K562 (cell line): ENCODE measurements around the gene GSDME. TPM values are rescaled to one million over a fixed set of nuclear protein-coding genes. Genes with fewer than 3 reads are reported as not detected.

Experiments
- ATAC-seq: fragments of 200-7000 bp; cut with Tn5 transposase; 3 replicates; pipeline ENCODE4 v1.9.1; 2020; ENCODE audit warnings: moderate library complexity
- BruUV-seq: library from RNA; stranded (reverse); fragments of 400-500 nt; replicated peaks from 2 replicates; lab custom pipeline; 2021; lab: Mats Ljungman, UMichigan
- CTCF ChIA-PET: fragments of 300-600 bp; formaldehyde crosslinking; extraction: SDS; loops from one replicate; lab custom pipeline; 2021; ENCODE audit warnings: low intra/inter-chr PET ratio; lab: Yijun Ruan, JAX
- POLR2A ChIA-PET: fragments of 300-600, 350-650 bp; sonication (Branson Sonifier 250); formaldehyde crosslinking; extraction: SDS; loops from one replicate; lab custom pipeline; 2021; ENCODE audit warnings: antibody characterized with exemption, inconsistent platforms; lab: Yijun Ruan, JAX
- DNase-seq, 4 experiments: peaks; one replicate each; pipeline versions ENCODE4 v3.0.0 to v3.0.0-alpha.2; 2011 to 2018; ENCODE audit warnings: low spot score in 3 of 4, mixed read lengths in 3 of 4; ENCODE audit errors: extremely low read depth in 1 of 4
- FAIRE-seq: peaks from 2 replicates; lab custom pipeline; 2011; peaks lifted over from hg19 to GRCh38; lab: Jason Lieb, UNC
- H2AFZ ChIP-seq: 2 replicates; pipeline ENCODE4 v1.6.0; 2011; ENCODE audit warnings: low read depth, low read length, control low read depth, inconsistent platforms
- H3K27ac ChIP-seq: fragments of 200-600 bp; 3 replicates; pipeline ENCODE4 v1.8.0; 2011; ENCODE audit warnings: low read depth, mild to moderate bottlenecking, control low read depth, inconsistent platforms, low read length, moderate library complexity, mixed read lengths; ENCODE audit errors: extremely low read depth
- H3K27me3 ChIP-seq, 2 experiments: fragments of 300-600 bp in 1 of 2; 2 replicates in 1 of 2; 3 replicates in 1 of 2; pipeline versions ENCODE4 v1.6.0 to v1.8.0; 2011; ENCODE audit warnings: inconsistent platforms in 2 of 2, low read length in 2 of 2, mild to moderate bottlenecking in 1 of 2, mixed read lengths in 1 of 2, moderate library complexity in 1 of 2; ENCODE audit not compliant: control insufficient read depth in 2 of 2, insufficient read depth in 2 of 2
- H3K36me3 ChIP-seq: fragments of 300-600 bp; 3 replicates; pipeline ENCODE4 v1.8.0; 2011; ENCODE audit warnings: mild to moderate bottlenecking, low read length, inconsistent platforms; ENCODE audit not compliant: control insufficient read depth, insufficient read depth
- H3K4me1 ChIP-seq, 2 experiments: fragments of 200-600 bp in 1 of 2; replicated peaks in 1 of 2; 2 replicates in 1 of 2; 3 replicates in 1 of 2; pipeline versions ENCODE4 v1.5.1 to v1.8.0; 2011; ENCODE audit warnings: inconsistent platforms in 2 of 2, low read length in 2 of 2, mild to moderate bottlenecking in 1 of 2, mixed read lengths in 1 of 2, moderate library complexity in 1 of 2; ENCODE audit not compliant: control insufficient read depth in 2 of 2, insufficient read depth in 2 of 2
- H3K4me2 ChIP-seq: 2 replicates; pipeline ENCODE4 v1.6.1; 2011; ENCODE audit warnings: low read length, control low read depth, inconsistent platforms, mixed read lengths; ENCODE audit not compliant: insufficient read depth
- H3K4me3 ChIP-seq: fragments of 200-600 bp; sonication (generic), shearing (Covaris generic); 2 replicates; pipeline ENCODE4 v1.5.1; 2016; ENCODE audit warnings: control low read depth, inconsistent platforms
- H3K79me2 ChIP-seq: fragments of 200-600 bp; 3 replicates; pipeline ENCODE4 v1.8.0; 2011; ENCODE audit warnings: low read length, inconsistent platforms; ENCODE audit not compliant: control insufficient read depth, insufficient read depth
- H3K9ac ChIP-seq, 2 experiments: 2 replicates each; pipeline versions ENCODE4 v1.6.0 to v1.6.1; 2011; ENCODE audit warnings: low read depth in 2 of 2, low read length in 2 of 2, control low read depth in 1 of 2, inconsistent platforms in 1 of 2, mild to moderate bottlenecking in 1 of 2, mixed read lengths in 1 of 2; ENCODE audit not compliant: insufficient read depth in 1 of 2
- H3K9me1 ChIP-seq: one replicate; pipeline ENCODE4 v1.6.0; 2011; ENCODE audit warnings: inconsistent platforms, mild to moderate bottlenecking, low read length, moderate library complexity; ENCODE audit not compliant: control insufficient read depth, insufficient read depth
- H3K9me3 ChIP-seq: replicated peaks from 2 replicates; pipeline ENCODE4 v1.5.1; 2011; ENCODE audit warnings: low read depth, low read length, inconsistent platforms; ENCODE audit not compliant: control insufficient read depth, insufficient read depth
- H4K20me1 ChIP-seq: replicated peaks from 2 replicates; pipeline ENCODE4 v1.6.1; 2011; ENCODE audit warnings: low read length, inconsistent platforms, mixed read lengths; ENCODE audit not compliant: control insufficient read depth, insufficient read depth
- ARID1B ChIP-seq: fragments of 450-650 bp; IDR thresholded peaks from 2 replicates; pipeline ENCODE4 v1.6.1; 2016; ENCODE audit warnings: antibody characterized with exemption, mild to moderate bottlenecking, inconsistent platforms
- DPF2 ChIP-seq: fragments of 450-650 bp; IDR thresholded peaks from 2 replicates; pipeline ENCODE4 v1.6.1; 2016
- EGR1 ChIP-seq: fragments of 450-650 bp; conservative IDR thresholded peaks from 2 replicates; pipeline ENCODE4 v1.6.1; 2017; ENCODE audit warnings: mild to moderate bottlenecking
- GTF2E2 ChIP-seq: fragments of 200-800 bp; sonication (Bioruptor generic); IDR thresholded peaks from 2 replicates; pipeline ENCODE4 v1.6.1; 2016; ENCODE audit warnings: missing genetic modification characterization, missing compliant biosample characterization
- HDAC6 ChIP-seq: IDR thresholded peaks from 2 replicates; pipeline ENCODE4 v1.6.1; 2012; ENCODE audit warnings: low read depth, mild to moderate bottlenecking, control low read depth, inconsistent platforms, low read length, moderate library complexity
- KHSRP ChIP-seq: fragments of 450-650 bp; IDR thresholded peaks from 2 replicates; pipeline ENCODE4 v1.6.1; 2017
- MAFF ChIP-seq: IDR thresholded peaks from 2 replicates; pipeline ENCODE4 v1.6.1; 2012; ENCODE audit warnings: low read length, improper control_type of control experiment
- NFRKB ChIP-seq: fragments of 450-650 bp; IDR thresholded peaks from 2 replicates; pipeline ENCODE4 v1.6.1; 2016; ENCODE audit warnings: low read depth
- POLR2AphosphoS2 ChIP-seq: IDR thresholded peaks from 2 replicates; pipeline ENCODE4 v1.6.1; 2012; ENCODE audit warnings: low read length, improper control_type of control experiment
- POLR2H ChIP-seq: IDR thresholded peaks from 2 replicates; pipeline ENCODE4 v1.6.1; 2016; ENCODE audit warnings: missing genetic modification characterization, low read depth, mild to moderate bottlenecking, control low read depth, missing compliant biosample characterization, moderate library complexity
- SMARCB1 ChIP-seq: IDR thresholded peaks from 2 replicates; pipeline ENCODE4 v1.6.1; 2011; ENCODE audit warnings: improper control_type of control experiment, low read depth; ENCODE audit not compliant: insufficient read length
- SREBF2 ChIP-seq: sonication (generic); formaldehyde crosslinking; IDR thresholded peaks from 2 replicates; pipeline ENCODE4 v1.4.0; 2020; ENCODE audit warnings: mild to moderate bottlenecking, missing genetic modification reagents
- ZBTB17 ChIP-seq: fragments of 450-650 bp; formaldehyde crosslinking; IDR thresholded peaks from 2 replicates; pipeline ENCODE4 v1.4.0; 2020; ENCODE audit warnings: mild to moderate bottlenecking
- ZNF3 ChIP-seq: fragments of 250-450 bp; sonication (Bioruptor Pico); IDR thresholded peaks from 2 replicates; pipeline ENCODE4 v1.5.0; 2021; ENCODE audit warnings: mild to moderate bottlenecking, moderate library complexity
- ZNF583 ChIP-seq: fragments of 250-450 bp; sonication (Bioruptor Pico); IDR thresholded peaks from 2 replicates; pipeline ENCODE4 v1.4.0; 2020
- ZNF699 ChIP-seq: fragments of 250-450 bp; sonication (Bioruptor Pico); IDR thresholded peaks from 2 replicates; pipeline ENCODE4 v1.8.0; 2021; ENCODE audit warnings: mild to moderate bottlenecking, moderate library complexity; ENCODE audit not compliant: insufficient replicate concordance
- ZNF766 ChIP-seq: fragments of 200-800 bp; sonication (Bioruptor generic); conservative IDR thresholded peaks from 2 replicates; pipeline ENCODE4 v1.6.1; 2016; ENCODE audit warnings: missing genetic modification characterization, missing compliant biosample characterization
- WGBS: fragments of 100-300 bp; shearing (Covaris generic); methylation state at CpG from one replicate; pipeline ENCODE4 v1.1.6; 2016; ENCODE audit warnings: low coverage, mixed read lengths; ENCODE audit not compliant: insufficient coverage; ENCODE audit errors: missing lambda C conversion rate; 5-methylcytosine and 5-hydroxymethylcytosine counted together
- in situ Hi-C: fragments of 300-500 bp; cut with MboI; formaldehyde crosslinking; loops from 4 replicates; pipeline ENCODE4 v1.15.0; 2018; ENCODE audit warnings: inconsistent platforms, mixed read lengths
- intact Hi-C: fragments of 100-400 bp; cut with micrococcal nuclease; formaldehyde crosslinking; loops from 2 replicates; pipeline ENCODE4 v1.14.2; 2022
- polyA plus RNA-seq, 8 experiments: library from polyadenylated mRNA; depleted of rRNA in 4 of 8; stranded (reverse) in 5 of 8; unstranded in 3 of 8; fragments of >200 nt; fragmentation: Nextera tagmentation in 2 of 8; fragmentation: Illumina TruSeq in 1 of 8; extraction: Ambion mirVana in 2 of 8; extraction: Trizol in 1 of 8; gene quantifications; 2 replicates each; pipeline versions ENCODE4 v1.2.1 to v1.2.3, GENCODE V29; 2011 to 2014; ENCODE audit warnings: inconsistent platforms in 1 of 8, missing spikeins in 1 of 8
- total RNA-seq, 7 experiments: library from RNA; depleted of rRNA in 6 of 7; stranded (reverse); fragments of >200 nt in 6 of 7; fragmentation: Illumina TruSeq in 2 of 7; extraction: Trizol in 2 of 7; gene quantifications; 2 replicates each; pipeline versions ENCODE4 v1.2.1 to v1.2.3, GENCODE V29; 2011 to 2021; ENCODE audit warnings: low replicate concordance in 1 of 7
- TF ChIP-seq, protein P1 (sequence below): fragments of 450-650 bp; IDR thresholded peaks from 2 replicates; pipeline ENCODE4 v1.6.1; 2016; ENCODE audit warnings: low read depth, mild to moderate bottlenecking, moderate library complexity
- TF ChIP-seq, protein P2 (sequence below): fragments of 250-450 bp; sonication (Bioruptor Pico); IDR thresholded peaks from 2 replicates; pipeline ENCODE4 v1.8.0; 2021; ENCODE audit warnings: borderline replicate concordance, mild to moderate bottlenecking, moderate library complexity; ENCODE audit not compliant: poor library complexity, severe bottlenecking
- TF ChIP-seq, protein P3 (sequence below): sonication (generic); formaldehyde crosslinking; IDR thresholded peaks from 2 replicates; pipeline ENCODE4 v1.8.1; 2023; ENCODE audit warnings: missing genetic modification reagents, mild to moderate bottlenecking, borderline replicate concordance

GSDME gene
- total and polyA plus RNA-seq, 9 of the 15 experiments (the other 6 are each of a cell fraction or from before 2014, with no cell fraction given) = 0.37 to 1.9 (median 0.62) TPM

DNA sequence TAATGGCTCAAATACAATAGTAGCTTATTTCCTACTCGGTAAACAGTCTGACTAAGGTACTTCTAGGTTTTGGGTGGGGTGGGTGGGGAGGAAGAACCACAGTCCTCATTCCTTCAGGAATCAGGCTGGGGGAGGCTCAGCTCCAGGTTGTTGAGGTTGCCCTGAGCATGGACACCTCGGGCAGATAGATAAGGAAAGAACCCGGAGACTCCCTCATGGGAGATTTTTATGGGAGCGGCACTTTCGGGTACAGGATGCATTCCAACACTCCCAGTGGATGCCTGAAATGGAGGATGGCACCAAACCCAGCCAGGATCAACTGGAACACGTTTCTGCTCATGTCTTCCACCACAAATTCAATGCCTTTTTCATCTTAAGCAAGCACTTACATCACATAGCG lies 5.5 kb upstream of the GSDME start:
- POLR2A ChIA-PET = interaction anchor here (0.6 to 3.7 kb wide), 4 partner anchors 9 to 805 kb away, joined by 3 to 20 read pairs (median 4); no protein-coding TSS in a partner anchor
- ATAC-seq = peak; percentile 25
- BruUV-seq = no TSS peak
- no peak for FAIRE-seq
- Histone ChIP-seq H3K9me1 (no peaks in the 10 kb centered on the region), H3K27ac (no peak overlapping the region), H3K9ac (no peak overlapping the region), H3K36me3 (no peaks in the 10 kb centered on the region), H3K4me3 (no peak overlapping the region), H3K79me2 (no peaks in the 10 kb centered on the region), H3K27me3 (peaks cover 5 to 11% of the 10 kb centered on the region in 2 experiments; a peak in 4 of 5 replicates), H3K4me2 (peak overlapping the region; percentile 66), H2AFZ (no peak overlapping the region), H4K20me1 (no peaks in the 10 kb centered on the region), H3K4me1 (peaks cover 4 to 19% of the 10 kb centered on the region in 2 experiments), H3K9me3 (no peaks in the 10 kb centered on the region)
- CTCF ChIA-PET = no interaction called here
- 0% methylated on average over 5 of the region's 7 CpGs for WGBS
- intact Hi-C loops = loop anchor here (2.0 kb wide), 1 partner anchor 16 kb away; no protein-coding TSS in a partner anchor
- in situ Hi-C loops = no loop called here
- TF ChIP-seq, protein P1, sequence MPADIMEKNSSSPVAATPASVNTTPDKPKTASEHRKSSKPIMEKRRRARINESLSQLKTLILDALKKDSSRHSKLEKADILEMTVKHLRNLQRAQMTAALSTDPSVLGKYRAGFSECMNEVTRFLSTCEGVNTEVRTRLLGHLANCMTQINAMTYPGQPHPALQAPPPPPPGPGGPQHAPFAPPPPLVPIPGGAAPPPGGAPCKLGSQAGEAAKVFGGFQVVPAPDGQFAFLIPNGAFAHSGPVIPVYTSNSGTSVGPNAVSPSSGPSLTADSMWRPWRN = no peak
- no peak for TF ChIP-seq MAFF
- TF ChIP-seq ZBTB17 (CRISPR knock-in tag) = no peak
- no peak for TF ChIP-seq ZNF699
- no peak for TF ChIP-seq DPF2
- no peak for TF ChIP-seq SREBF2 (CRISPR knock-in tag)
- TF ChIP-seq ZNF766 (CRISPR knock-in tag) = no peak
- no peak for TF ChIP-seq POLR2AphosphoS2
- no peak for TF ChIP-seq HDAC6
- TF ChIP-seq, protein P2, sequence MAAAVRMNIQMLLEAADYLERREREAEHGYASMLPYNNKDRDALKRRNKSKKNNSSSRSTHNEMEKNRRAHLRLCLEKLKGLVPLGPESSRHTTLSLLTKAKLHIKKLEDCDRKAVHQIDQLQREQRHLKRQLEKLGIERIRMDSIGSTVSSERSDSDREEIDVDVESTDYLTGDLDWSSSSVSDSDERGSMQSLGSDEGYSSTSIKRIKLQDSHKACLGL = no peak
- no peak for TF ChIP-seq KHSRP
- no peak for TF ChIP-seq ZNF3 (CRISPR knock-in tag)
- no peak for TF ChIP-seq EGR1
- TF ChIP-seq, protein P3, sequence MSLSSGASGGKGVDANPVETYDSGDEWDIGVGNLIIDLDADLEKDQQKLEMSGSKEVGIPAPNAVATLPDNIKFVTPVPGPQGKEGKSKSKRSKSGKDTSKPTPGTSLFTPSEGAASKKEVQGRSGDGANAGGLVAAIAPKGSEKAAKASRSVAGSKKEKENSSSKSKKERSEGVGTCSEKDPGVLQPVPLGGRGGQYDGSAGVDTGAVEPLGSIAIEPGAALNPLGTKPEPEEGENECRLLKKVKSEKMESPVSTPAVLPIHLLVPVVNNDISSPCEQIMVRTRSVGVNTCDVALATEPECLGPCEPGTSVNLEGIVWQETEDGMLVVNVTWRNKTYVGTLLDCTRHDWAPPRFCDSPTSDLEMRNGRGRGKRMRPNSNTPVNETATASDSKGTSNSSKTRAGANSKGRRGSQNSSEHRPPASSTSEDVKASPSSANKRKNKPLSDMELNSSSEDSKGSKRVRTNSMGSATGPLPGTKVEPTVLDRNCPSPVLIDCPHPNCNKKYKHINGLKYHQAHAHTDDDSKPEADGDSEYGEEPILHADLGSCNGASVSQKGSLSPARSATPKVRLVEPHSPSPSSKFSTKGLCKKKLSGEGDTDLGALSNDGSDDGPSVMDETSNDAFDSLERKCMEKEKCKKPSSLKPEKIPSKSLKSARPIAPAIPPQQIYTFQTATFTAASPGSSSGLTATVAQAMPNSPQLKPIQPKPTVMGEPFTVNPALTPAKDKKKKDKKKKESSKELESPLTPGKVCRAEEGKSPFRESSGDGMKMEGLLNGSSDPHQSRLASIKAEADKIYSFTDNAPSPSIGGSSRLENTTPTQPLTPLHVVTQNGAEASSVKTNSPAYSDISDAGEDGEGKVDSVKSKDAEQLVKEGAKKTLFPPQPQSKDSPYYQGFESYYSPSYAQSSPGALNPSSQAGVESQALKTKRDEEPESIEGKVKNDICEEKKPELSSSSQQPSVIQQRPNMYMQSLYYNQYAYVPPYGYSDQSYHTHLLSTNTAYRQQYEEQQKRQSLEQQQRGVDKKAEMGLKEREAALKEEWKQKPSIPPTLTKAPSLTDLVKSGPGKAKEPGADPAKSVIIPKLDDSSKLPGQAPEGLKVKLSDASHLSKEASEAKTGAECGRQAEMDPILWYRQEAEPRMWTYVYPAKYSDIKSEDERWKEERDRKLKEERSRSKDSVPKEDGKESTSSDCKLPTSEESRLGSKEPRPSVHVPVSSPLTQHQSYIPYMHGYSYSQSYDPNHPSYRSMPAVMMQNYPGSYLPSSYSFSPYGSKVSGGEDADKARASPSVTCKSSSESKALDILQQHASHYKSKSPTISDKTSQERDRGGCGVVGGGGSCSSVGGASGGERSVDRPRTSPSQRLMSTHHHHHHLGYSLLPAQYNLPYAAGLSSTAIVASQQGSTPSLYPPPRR (CRISPR knock-in tag) = no peak
- TF ChIP-seq GTF2E2 (tag) = no peak
- TF ChIP-seq ARID1B = no peak
- no peak for TF ChIP-seq ZNF583 (CRISPR knock-in tag)
- no peak for TF ChIP-seq POLR2H
- no peak for TF ChIP-seq NFRKB
- no peak for TF ChIP-seq SMARCB1
- no peak for DNase-seq
